PFSK-1 (cell line): ENCODE data around the gene PDE3A.

Source experiments
- FOXP2 ChIP-seq: optimal IDR thresholded peaks from 2 replicates; pipeline ENCODE3; 2011; ENCODE audit warnings: borderline replicate concordance, control low read depth, inconsistent platforms; ENCODE audit not compliant: insufficient read depth; ENCODE audit errors: extremely low read length, extremely low read depth
- POLR2AphosphoS5 ChIP-seq: IDR thresholded peaks from 2 replicates; pipeline ENCODE4 v1.6.1; 2012; ENCODE audit warnings: low read depth, mild to moderate bottlenecking, control low read depth, low read length, moderate library complexity
- REST ChIP-seq, 2 experiments: IDR thresholded peaks; 2 replicates each; pipeline versions ENCODE4 v1.6.1 to v1.8.0; 2011 to 2012; ENCODE audit warnings: low read depth in 2 of 2, low read length in 2 of 2, control low read depth in 1 of 2, inconsistent platforms in 1 of 2, mild to moderate bottlenecking in 1 of 2, moderate library complexity in 1 of 2; ENCODE audit not compliant: insufficient read depth in 1 of 2
- SIN3A ChIP-seq: IDR thresholded peaks from 2 replicates; pipeline ENCODE4 v1.6.1; 2012; ENCODE audit warnings: mild to moderate bottlenecking, low read length, moderate library complexity, borderline replicate concordance; ENCODE audit not compliant: insufficient read depth
- TAF1 ChIP-seq: IDR thresholded peaks from 2 replicates; pipeline ENCODE4 v1.6.1; 2012; ENCODE audit warnings: low read length, control low read depth, borderline replicate concordance; ENCODE audit not compliant: insufficient read depth

The PDE3A gene

DNA sequence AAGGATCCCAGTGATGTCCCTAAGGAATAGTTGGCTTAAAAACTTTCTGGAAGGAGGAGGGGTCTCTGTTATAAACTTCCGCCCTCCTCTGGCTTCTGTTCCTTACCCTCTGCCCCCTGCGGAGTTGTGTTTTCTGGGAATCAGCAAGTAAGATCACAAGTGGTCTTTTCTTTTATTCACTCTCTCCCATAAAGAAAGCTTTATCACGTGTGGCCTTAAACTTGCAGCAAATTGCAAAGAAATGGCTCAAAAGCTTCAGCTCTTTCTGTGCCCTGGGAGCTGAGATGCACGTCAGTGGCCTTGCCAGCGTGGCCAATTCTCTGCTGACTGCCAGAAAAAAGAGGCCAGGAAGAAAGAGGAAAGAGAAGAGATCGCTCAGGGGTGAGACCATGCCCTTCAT, 326.9 kb downstream of the PDE3A start, which contains the start of gene SLCO1C1:
Gene SLCO1C1 (plus strand): TSS at position 101 of the 400 bp plus-strand sequence. CDS start 4,245 bp downstream, outside the sequence.
- TF ChIP-seq SIN3A, result no peak
- TF ChIP-seq POLR2AphosphoS5, result no peak
- TF ChIP-seq TAF1, result no peak
- TF ChIP-seq FOXP2, result no peak
- no peak for TF ChIP-seq REST (IDR thresholded peaks at IDR 0.05; ENCODE audit: insufficient read depth in 1 of 2, low read depth in 2 of 2, low read length in 2 of 2)

- no peak for TF ChIP-seq TAF1
- TF ChIP-seq POLR2AphosphoS5, result no peak
- peak; percentile 22 to 76; a peak in 2 of 4 replicates for TF ChIP-seq REST (IDR thresholded peaks at IDR 0.05; ENCODE audit: insufficient read depth in 1 of 2, low read depth in 2 of 2, low read length in 2 of 2)
Measured at GRCh38 chr12:20696181-20696905, 328.0 kb downstream of the PDE3A start.

GRCh38 chr12:20701106-20701505, 332.8 kb downstream of the PDE3A start:
- TF ChIP-seq FOXP2 (no peak), TAF1 (no peak), REST (IDR thresholded peaks at IDR 0.05; ENCODE audit: insufficient read depth in 1 of 2, low read depth in 2 of 2, low read length in 2 of 2) (no peak), SIN3A (no peak), POLR2AphosphoS5 (no peak)

DNA sequence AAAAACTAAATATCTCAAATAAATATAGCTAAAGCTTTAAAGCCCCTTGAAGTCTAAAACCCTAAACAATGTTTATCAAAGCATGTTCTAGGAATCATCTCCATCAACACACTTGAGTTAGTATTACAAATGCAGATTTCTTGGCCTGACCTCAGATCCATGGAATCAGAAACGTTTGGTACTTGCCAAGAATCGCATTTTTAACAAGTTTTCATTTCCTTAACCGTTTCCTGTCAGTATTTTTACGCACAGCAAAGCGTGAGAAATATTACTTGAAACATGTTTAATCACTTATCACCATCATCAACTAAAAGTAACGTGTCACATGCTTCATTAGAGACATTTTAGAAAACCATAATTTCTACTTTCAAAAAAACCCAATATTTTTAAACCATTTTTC, 336.5 kb downstream of the PDE3A start:
- TF ChIP-seq POLR2AphosphoS5 (no peak), REST (IDR thresholded peaks at IDR 0.05; ENCODE audit: insufficient read depth in 1 of 2, low read depth in 2 of 2, low read length in 2 of 2) (no peak), FOXP2 (no peak), SIN3A (no peak), TAF1 (no peak)

DNA sequence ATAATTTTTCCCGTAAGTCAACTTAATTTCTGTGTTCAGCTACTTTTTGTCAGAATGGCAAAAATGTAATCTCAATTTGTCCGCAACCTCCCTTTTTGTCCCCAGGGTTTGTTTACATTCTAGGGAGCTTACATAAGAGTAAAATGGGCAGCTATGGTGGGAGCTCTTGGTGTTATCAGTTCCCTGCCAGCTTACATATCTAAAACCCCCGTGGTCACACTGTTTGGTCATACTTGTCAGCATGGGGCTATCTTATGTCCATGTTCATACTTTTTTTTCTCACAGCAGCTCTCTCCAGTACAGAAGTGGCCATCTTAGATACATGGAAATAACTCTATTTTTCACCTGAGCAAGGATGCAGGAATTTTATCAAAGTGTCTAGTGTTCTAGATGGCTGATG, 343.5 kb downstream of the PDE3A start:
- TF ChIP-seq FOXP2 (no peak), REST (IDR thresholded peaks at IDR 0.05; ENCODE audit: insufficient read depth in 1 of 2, low read depth in 2 of 2, low read length in 2 of 2) (no peak), SIN3A (no peak), TAF1 (no peak)
